C4-2B (cell line): ENCODE results near the gene SIAH3.

Source experiments
- H3K27ac ChIP-seq: fragments of 450-650 bp; 2 replicates; pipeline ENCODE4 v1.5.1; 2017
- CTCF ChIP-seq: fragments of 450-650 bp; conservative IDR thresholded peaks from 2 replicates; pipeline ENCODE4 v1.5.1; 2017; ENCODE audit warnings: mild to moderate bottlenecking
- ZFX ChIP-seq: fragments of 450-650 bp; IDR thresholded peaks from 2 replicates; pipeline ENCODE4 v1.6.1; 2017

Gene SIAH3

DNA sequence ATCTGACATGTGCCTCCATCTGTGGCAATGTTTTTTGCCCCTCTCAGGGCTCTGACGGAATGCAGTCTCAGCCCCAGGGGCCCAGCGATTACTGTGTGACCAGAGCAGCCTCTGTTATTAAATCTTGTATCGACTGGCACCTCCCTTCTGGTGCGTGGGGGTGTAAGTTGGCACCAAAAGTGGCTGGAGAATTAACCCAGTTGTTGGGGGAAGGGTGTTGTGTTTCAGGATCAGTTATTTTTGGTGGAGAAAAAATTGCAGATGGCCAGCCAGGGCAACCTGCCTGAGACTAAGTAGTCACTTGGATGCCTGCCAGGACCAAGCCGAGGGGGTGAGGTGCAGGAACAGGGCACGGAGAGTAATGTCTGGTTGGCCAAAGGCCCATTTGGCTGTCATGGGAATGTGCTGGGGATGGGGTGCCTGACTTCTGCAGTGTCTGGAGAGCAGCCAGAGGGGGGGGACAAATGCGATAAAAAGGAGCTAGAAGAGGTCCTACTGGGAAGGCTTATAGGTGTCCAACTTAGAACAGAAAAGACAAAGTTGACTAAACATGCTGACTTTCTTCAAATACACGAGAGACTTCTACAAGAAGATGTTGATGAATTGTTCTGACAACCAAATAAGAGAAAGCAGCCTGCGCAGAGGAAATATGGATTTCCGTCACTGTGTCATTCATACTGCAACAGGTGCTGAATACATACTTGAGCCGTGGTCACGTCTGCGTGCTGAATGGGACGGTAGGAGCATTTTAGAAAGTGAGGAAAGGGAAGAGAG, 69.8 kb downstream of the SIAH3 start:
- H3K27ac ChIP-seq = peak overlapping the region; percentile 24; the same call in 1 of the 2 replicates
- TF ChIP-seq CTCF (no peak), ZFX (no peak)

- TF ChIP-seq CTCF (no peak), ZFX (no peak)
- H3K27ac ChIP-seq = no peak overlapping the region
Measured at GRCh38 chr13:45779901-45780300, 71.7 kb downstream of the SIAH3 start.

DNA sequence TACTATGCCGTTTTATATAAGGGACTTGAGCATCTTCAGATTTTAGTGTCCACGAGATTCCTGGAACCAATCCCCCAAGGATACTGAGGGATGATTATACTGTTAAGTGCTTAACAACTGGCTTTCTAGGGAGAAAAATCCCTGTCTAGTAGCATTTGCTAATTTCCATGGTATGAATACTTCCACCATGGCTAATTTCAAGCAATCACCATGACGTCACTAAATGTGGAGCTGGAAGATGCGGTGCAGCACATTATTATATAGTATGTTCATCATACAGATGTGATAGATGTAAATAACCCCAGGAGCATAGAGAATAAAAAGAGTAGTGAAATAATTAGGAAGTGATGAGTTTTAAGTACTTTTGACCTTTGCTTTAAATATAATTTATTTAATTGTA, 72.7 kb downstream of the SIAH3 start:
- no peak for TF ChIP-seq CTCF
- TF ChIP-seq ZFX = no peak

GRCh38 chr13:45776748-45777147, 74.8 kb downstream of the SIAH3 start:
- TF ChIP-seq CTCF (no peak), ZFX (no peak)
- no peak overlapping the region for H3K27ac ChIP-seq

More for the DNA sequence above, 72.7 kb downstream of the SIAH3 start:
- H3K27ac ChIP-seq = no peak overlapping the region

DNA sequence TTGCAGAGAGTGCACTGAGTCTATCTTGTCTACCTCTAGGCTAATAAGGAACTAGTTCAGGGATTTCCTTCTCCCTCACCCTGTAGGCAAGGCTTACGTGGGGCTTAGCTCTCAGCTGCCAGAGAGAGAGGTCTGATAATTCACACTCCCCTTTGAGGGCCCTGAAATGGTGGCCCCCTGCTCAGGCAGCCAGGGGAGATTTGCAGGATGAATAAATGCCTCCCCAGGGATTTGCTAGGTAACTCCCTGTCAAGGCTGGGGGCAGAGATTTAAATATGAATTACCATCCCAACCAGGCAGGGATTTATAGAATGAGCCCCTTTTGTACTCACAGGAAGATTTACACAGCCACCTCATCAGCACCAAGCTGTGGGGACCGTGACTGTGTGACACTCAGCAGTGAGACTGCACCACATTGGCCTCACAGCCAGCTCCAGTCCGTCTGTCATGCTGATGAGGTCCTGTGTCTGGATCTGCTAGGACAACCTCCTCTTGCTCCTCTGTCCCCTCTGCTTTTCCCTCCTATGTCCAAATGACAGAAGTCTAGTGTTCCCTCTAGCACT, 76.1 kb downstream of the SIAH3 start:
- no peak for TF ChIP-seq ZFX
- no peak for TF ChIP-seq CTCF
- no peak overlapping the region for H3K27ac ChIP-seq

DNA sequence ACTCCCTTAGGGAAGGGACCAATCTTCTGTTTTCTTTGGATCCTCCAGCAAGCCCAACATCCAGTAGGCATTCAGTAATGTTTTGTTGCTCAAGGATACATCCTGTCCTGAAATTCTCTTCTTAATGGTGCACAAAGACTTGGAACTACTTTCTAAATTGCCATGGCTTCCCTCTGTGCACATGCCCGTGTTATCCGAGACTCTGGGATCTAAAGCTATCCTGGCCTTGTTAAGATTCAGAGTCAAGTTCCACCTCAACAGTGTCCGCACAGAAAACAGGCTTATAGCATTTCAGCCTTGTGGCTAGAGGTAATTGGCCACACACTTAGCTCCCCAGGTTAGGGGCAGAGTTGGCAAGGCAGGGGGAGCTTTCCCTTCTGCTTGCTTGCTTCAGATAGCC, 77.6 kb downstream of the SIAH3 start:
- TF ChIP-seq ZFX (no peak), CTCF (no peak)

DNA sequence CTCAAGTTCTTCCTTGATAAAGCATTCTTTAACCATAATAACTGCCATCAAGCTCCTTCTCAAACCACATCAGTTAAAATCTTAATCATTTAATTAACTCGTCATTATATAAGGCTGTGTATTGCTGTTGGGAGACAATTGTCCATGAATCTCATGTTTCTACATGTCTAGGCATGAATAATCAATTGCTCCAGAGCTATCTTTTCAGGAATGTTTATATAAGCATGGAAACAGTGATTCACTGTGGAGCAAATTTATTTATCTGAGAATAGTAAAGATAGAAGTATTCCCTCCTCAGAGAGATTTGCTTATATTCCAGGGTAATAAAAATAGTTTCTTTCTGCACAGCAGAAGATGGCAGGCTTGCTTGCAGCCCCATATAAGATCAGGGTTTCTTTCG, 78.3 kb downstream of the SIAH3 start:
- no peak overlapping the region for H3K27ac ChIP-seq
- TF ChIP-seq CTCF (no peak), ZFX (no peak)

More for the DNA sequence above, 77.6 kb downstream of the SIAH3 start:
- H3K27ac ChIP-seq = no peak overlapping the region
